ENCODE data around the gene BLM.

Gene BLM

DNA sequence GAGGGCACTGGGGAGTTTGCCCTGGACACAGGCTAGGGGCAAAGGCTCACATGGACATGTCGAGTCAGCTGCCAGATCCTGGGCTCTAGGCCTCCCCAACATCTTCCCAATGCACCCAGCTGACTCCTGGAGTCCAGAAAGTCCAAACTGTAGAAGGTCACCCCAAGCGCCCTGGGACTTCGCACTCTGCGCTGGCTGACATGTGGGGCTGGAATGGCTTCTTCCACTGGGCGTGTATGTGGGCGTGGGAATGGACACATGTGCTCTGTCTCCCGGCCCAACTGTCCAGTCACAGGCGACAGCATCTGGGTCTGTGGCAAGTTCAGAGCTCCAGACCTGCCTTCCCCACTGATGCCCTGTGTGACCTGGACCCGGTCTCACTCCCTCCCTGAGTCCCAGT lies 138.0 kb downstream of the BLM start:
- Mint-ChIP-seq H3K9me3 (no peaks in the 10 kb centered on the region), H3K27ac (no peak overlapping the region), H3K4me3 (no peak overlapping the region), H3K27me3 (ENCODE audit: low read depth) (peaks cover 5% of the 10 kb centered on the region), H3K4me1 (no peaks in the 10 kb centered on the region), H3K36me3 (ENCODE audit: low read depth) (no peaks in the 10 kb centered on the region)
- TF ChIP-seq, protein P1, sequence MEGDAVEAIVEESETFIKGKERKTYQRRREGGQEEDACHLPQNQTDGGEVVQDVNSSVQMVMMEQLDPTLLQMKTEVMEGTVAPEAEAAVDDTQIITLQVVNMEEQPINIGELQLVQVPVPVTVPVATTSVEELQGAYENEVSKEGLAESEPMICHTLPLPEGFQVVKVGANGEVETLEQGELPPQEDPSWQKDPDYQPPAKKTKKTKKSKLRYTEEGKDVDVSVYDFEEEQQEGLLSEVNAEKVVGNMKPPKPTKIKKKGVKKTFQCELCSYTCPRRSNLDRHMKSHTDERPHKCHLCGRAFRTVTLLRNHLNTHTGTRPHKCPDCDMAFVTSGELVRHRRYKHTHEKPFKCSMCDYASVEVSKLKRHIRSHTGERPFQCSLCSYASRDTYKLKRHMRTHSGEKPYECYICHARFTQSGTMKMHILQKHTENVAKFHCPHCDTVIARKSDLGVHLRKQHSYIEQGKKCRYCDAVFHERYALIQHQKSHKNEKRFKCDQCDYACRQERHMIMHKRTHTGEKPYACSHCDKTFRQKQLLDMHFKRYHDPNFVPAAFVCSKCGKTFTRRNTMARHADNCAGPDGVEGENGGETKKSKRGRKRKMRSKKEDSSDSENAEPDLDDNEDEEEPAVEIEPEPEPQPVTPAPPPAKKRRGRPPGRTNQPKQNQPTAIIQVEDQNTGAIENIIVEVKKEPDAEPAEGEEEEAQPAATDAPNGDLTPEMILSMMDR (IDR thresholded peaks at IDR 0.05; ENCODE audit: unreplicated experiment in 3 of 3): no peak

DNA sequence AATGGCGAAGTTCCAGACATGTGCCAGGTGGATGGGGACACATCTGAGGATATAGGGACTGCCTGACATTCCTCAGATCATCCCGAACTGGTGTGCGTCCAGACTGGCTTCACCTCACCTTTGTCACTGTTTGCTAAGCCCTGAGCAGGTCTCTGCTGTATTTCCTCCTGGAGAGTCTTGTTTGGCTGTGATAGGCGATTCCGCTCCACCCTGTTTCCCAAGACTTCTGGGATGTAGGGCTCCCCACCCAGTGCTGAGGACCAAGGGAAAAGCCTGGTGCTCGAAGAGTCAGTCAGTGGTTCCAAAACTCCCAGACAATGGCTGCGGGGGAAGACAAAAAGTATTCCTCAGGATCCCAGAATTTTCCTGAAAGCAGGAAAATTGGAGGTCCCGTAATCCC lies 140.2 kb downstream of the BLM start:
- Mint-ChIP-seq H3K27ac (no peak overlapping the region), H3K27me3 (ENCODE audit: low read depth) (peaks cover 5% of the 10 kb centered on the region), H3K36me3 (ENCODE audit: low read depth) (no peaks in the 10 kb centered on the region), H3K4me3 (no peak overlapping the region), H3K9me3 (no peaks in the 10 kb centered on the region), H3K4me1 (no peaks in the 10 kb centered on the region)
- TF ChIP-seq, protein P1 (IDR thresholded peaks at IDR 0.05; ENCODE audit: unreplicated experiment in 3 of 3): no peak

DNA sequence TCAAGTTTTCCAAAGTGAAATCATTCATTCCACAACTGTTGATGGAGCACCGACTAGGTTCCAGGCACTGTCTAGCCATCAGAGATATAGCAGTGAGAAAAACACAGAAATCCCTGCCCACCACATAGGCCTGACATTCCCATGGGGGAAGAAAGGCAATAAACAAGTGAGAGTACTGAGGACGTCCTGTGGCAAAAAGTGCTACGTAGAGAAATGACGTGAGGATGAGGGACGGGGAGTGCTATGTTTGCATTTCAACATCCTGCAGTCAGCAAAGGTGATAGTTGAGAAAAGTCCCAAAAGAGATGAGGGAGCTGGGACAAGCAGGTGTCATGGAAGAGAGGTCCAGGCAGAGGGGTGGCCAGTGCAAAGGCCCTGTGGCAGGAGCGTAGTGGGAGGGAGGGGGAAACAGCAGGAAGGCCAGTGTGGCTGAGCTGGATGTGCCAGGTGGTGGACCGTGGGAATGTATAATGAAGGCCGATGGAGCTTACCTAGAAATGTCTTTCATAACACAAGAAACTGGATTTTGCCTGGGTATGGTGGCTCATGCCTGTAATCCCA lies 140.8 kb downstream of the BLM start:
- Mint-ChIP-seq H3K27me3 (ENCODE audit: low read depth) (peaks cover 5% of the 10 kb centered on the region), H3K4me3 (no peak overlapping the region), H3K4me1 (no peaks in the 10 kb centered on the region), H3K9me3 (no peaks in the 10 kb centered on the region), H3K27ac (no peak overlapping the region), H3K36me3 (ENCODE audit: low read depth) (no peaks in the 10 kb centered on the region)
- TF ChIP-seq, protein P1 (IDR thresholded peaks at IDR 0.05; ENCODE audit: unreplicated experiment in 3 of 3): no peak

DNA sequence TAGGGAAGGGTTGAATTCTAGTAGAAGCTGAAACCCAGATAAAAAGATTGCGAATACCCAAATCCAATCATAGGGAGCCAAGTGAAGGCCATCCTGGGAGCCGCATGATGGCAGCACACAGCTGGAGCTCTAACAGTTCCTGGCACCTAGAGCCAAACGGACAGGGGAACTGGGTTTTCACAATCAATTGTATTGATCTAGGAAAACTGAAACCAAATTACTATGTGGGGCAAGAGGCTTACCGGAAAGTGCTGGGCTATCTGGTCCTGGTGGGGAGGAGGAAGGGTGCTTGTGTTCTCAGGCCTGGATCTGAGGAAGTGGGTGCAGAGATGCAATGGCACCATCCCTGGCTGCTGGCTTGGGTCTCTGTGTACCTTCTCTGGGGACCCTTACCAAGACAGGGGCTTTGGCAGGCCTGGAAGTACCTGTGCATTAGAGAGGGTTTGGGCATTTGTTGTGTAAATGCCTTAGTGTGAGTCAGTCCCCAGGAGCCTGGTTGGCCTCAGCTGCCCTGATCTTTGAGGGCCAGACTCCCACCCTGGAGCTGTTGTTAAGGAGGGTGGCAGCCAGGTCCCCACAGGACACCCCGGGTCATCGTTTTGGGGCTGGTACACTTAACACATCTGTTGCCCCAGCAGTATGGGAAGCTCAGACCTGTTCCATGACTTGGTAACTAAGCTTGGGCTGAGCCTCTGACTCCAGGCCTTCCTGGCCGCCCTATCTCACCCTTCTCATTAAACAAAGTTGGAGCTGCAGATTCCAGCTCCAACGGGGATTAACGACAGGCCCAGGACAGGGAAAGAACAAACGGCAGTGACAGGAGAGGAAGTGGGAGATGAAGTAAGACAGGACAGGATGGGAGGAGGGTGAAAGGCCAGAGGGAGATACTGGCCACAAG lies 142.3 kb downstream of the BLM start:
- peaks cover 8% of the 10 kb centered on the region for H3K27me3 Mint-ChIP-seq (ENCODE audit: low read depth)
- no peaks in the 10 kb centered on the region for H3K9me3 Mint-ChIP-seq
- H3K27ac Mint-ChIP-seq: no peak overlapping the region
- TF ChIP-seq, protein P1 (IDR thresholded peaks at IDR 0.05; ENCODE audit: unreplicated experiment in 3 of 3): no peak
- no peaks in the 10 kb centered on the region for H3K4me1 Mint-ChIP-seq
- H3K4me3 Mint-ChIP-seq: no peak overlapping the region
- H3K36me3 Mint-ChIP-seq (ENCODE audit: low read depth): no peaks in the 10 kb centered on the region

DNA sequence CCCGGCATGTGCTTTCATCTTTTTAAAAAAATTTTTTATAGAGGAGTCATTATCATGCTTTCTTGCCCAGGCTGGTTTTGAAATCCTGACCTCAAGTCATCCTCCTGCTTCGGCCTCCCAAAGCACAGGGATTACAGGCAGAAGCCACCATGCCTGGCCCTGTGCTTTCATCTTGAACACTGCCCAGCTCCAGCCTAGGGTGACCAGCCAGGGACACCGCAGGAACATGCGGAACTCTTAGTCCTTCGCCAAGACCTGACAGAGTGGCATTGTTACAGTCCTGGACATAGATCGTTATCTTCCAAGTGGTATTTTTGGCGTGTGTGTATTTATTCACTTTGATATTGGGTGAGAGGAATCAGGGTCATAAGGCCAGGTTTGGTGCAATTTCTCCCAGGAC lies 143.3 kb downstream of the BLM start:
- Mint-ChIP-seq H3K27ac (no peak overlapping the region), H3K9me3 (no peaks in the 10 kb centered on the region), H3K36me3 (ENCODE audit: low read depth) (no peaks in the 10 kb centered on the region), H3K4me1 (no peaks in the 10 kb centered on the region), H3K4me3 (no peak overlapping the region), H3K27me3 (ENCODE audit: low read depth) (peaks cover 8% of the 10 kb centered on the region)
- TF ChIP-seq, protein P1 (IDR thresholded peaks at IDR 0.05; ENCODE audit: unreplicated experiment in 3 of 3): no peak
